ENCODE results near the gene HLA-DOA. TPM values are rescaled to one million over a fixed set of nuclear protein-coding genes. Genes with fewer than 3 reads are reported as not detected.
A peak's percentile ranks its signal among the peaks of the same experiment; 100 is the strongest.

Gene HLA-DOA
- total and polyA plus RNA-seq, 10 of the 15 experiments (the other 5 are each of a cell fraction or from before 2014, with no cell fraction given): 8.8 to 108 (median 58.3) TPM

- TF ChIP-seq CBFB (IDR thresholded peaks at IDR 0.05; ENCODE audit: low read depth): peak; percentile 67
- TF ChIP-seq, protein P1, sequence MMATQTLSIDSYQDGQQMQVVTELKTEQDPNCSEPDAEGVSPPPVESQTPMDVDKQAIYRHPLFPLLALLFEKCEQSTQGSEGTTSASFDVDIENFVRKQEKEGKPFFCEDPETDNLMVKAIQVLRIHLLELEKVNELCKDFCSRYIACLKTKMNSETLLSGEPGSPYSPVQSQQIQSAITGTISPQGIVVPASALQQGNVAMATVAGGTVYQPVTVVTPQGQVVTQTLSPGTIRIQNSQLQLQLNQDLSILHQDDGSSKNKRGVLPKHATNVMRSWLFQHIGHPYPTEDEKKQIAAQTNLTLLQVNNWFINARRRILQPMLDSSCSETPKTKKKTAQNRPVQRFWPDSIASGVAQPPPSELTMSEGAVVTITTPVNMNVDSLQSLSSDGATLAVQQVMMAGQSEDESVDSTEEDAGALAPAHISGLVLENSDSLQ (IDR thresholded peaks at IDR 0.05): no peak
- TF ChIP-seq GABPA (IDR thresholded peaks at IDR 0.05; ENCODE audit: low read depth): no peak
- peak; percentile 98 for TF ChIP-seq CREB1 (IDR thresholded peaks at IDR 0.05; ENCODE audit: low read depth)
- peak; percentile 64; the same call in 1 of the 2 replicates for TF ChIP-seq ZNF207 (IDR thresholded peaks at IDR 0.05; ENCODE audit: borderline replicate concordance)
- 0 out of 2 replicates have a peak, but pooled peaks have one; percentile 20 for TF ChIP-seq SPI1 (IDR thresholded peaks at IDR 0.05; ENCODE audit: borderline replicate concordance, insufficient read depth, low read depth, low read length)
- TF ChIP-seq BACH1 (IDR thresholded peaks at IDR 0.05; ENCODE audit: borderline replicate concordance): peak; percentile 35
- TF ChIP-seq IKZF1 (conservative IDR thresholded peaks at IDR 0.05): peak; percentile 96
- no peak for TF ChIP-seq PRDM15 (CRISPR knock-in tag; IDR thresholded peaks at IDR 0.05)
- peak; percentile 69; the same call in 1 of the 2 replicates for TF ChIP-seq PAX5 (IDR thresholded peaks at IDR 0.05; ENCODE audit: borderline replicate concordance, low read depth, low read length)
- TF ChIP-seq JUNB (IDR thresholded peaks at IDR 0.05): peak; percentile 78
- peak; percentile 78; the same call in 1 of the 2 replicates for TF ChIP-seq TCF7 (IDR thresholded peaks at IDR 0.05; ENCODE audit: borderline replicate concordance)
- TF ChIP-seq SP1 (IDR thresholded peaks at IDR 0.05; ENCODE audit: low read depth, low read length): peak; percentile 55
- peak; percentile 64 to 77 for TF ChIP-seq BHLHE40 (IDR thresholded peaks at IDR 0.05; ENCODE audit: borderline replicate concordance in 1 of 2, low read depth in 2 of 2, low read length in 1 of 2)
- peak; percentile 80 for TF ChIP-seq HDGF (IDR thresholded peaks at IDR 0.05)
- TF ChIP-seq ETV6 (conservative IDR thresholded peaks at IDR 0.05 in 1 of 2, IDR thresholded peaks at IDR 0.05 in 1 of 2; ENCODE audit: borderline replicate concordance in 1 of 2, low read depth in 1 of 2): peak in 1 of 2 experiments; percentile 76; a peak in 2 of 4 replicates
- no peak for TF ChIP-seq NFYA (IDR thresholded peaks at IDR 0.05; ENCODE audit: borderline replicate concordance, low read depth, low read length)
- TF ChIP-seq FOXM1 (IDR thresholded peaks at IDR 0.05; ENCODE audit: low read depth, low read length): peak; percentile 73
- TF ChIP-seq FOS (IDR thresholded peaks at IDR 0.05; ENCODE audit: borderline replicate concordance, extremely low read depth, insufficient read length): peak; percentile 25
- TF ChIP-seq RAD21 (IDR thresholded peaks at IDR 0.05; ENCODE audit: insufficient read depth, low read depth, low read length): peak; percentile 31; the same call in 1 of the 2 replicates
- peak; percentile 90 for TF ChIP-seq EED (IDR thresholded peaks at IDR 0.05; ENCODE audit: low read depth)
- TF ChIP-seq MEF2A (IDR thresholded peaks at IDR 0.05; ENCODE audit: insufficient read depth, low read depth, low read length): peak; percentile 61; the same call in 1 of the 2 replicates
- TF ChIP-seq KAT2A (conservative IDR thresholded peaks at IDR 0.05; ENCODE audit: control insufficient read depth, low read depth, low read length): no peak
- no peak for TF ChIP-seq MEF2B (IDR thresholded peaks at IDR 0.05; ENCODE audit: partially characterized antibody, poor library complexity, severe bottlenecking)
- TF ChIP-seq MTA2 (IDR thresholded peaks at IDR 0.05; ENCODE audit: low read depth): peak; percentile 74
These were observed 20.2 kb upstream of the HLA-DOA start (continued) for GRCh38 chr6:33029328-33030184.
